ENCODE data around the gene PRSS21. TPM values are rescaled to one million over a fixed set of nuclear protein-coding genes. Genes with fewer than 3 reads are reported as not detected.

PRSS21 gene
- total RNA-seq, 1 experiment from 2014 or later, result 1.5 TPM

DNA sequence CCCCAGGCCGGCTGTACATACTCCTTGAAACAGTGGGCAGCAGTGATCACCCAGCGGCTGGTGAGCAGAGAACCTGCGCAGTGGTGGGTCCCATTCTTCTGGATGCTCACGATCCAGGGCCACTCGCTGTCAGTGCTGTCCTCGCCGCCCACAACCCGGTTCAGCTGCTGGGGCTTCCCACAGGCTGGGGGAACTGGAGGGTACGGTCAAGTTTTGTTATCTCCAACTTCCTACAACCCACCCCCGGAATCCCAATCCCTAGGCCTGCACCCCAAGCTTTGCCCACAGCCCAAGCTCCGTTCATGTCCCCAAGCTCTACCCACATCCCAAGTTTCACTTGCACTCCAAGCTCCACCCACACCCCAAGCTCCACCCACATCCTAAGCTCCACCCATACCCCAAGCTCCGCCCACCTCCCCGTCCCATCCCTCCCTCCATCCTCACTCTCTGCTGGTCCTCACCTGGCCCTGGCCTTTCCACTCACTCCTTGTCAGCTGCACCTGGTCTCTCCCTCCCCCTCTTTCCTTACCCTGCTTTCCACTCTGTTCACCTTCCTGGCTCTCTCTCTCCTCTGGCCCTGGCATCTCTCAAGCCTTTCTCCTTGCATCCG is 39.1 kb downstream of the PRSS21 start (continued):
- TF ChIP-seq, protein P1, sequence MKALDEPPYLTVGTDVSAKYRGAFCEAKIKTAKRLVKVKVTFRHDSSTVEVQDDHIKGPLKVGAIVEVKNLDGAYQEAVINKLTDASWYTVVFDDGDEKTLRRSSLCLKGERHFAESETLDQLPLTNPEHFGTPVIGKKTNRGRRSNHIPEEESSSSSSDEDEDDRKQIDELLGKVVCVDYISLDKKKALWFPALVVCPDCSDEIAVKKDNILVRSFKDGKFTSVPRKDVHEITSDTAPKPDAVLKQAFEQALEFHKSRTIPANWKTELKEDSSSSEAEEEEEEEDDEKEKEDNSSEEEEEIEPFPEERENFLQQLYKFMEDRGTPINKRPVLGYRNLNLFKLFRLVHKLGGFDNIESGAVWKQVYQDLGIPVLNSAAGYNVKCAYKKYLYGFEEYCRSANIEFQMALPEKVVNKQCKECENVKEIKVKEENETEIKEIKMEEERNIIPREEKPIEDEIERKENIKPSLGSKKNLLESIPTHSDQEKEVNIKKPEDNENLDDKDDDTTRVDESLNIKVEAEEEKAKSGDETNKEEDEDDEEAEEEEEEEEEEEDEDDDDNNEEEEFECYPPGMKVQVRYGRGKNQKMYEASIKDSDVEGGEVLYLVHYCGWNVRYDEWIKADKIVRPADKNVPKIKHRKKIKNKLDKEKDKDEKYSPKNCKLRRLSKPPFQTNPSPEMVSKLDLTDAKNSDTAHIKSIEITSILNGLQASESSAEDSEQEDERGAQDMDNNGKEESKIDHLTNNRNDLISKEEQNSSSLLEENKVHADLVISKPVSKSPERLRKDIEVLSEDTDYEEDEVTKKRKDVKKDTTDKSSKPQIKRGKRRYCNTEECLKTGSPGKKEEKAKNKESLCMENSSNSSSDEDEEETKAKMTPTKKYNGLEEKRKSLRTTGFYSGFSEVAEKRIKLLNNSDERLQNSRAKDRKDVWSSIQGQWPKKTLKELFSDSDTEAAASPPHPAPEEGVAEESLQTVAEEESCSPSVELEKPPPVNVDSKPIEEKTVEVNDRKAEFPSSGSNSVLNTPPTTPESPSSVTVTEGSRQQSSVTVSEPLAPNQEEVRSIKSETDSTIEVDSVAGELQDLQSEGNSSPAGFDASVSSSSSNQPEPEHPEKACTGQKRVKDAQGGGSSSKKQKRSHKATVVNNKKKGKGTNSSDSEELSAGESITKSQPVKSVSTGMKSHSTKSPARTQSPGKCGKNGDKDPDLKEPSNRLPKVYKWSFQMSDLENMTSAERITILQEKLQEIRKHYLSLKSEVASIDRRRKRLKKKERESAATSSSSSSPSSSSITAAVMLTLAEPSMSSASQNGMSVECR (CRISPR knock-in tag; IDR thresholded peaks at IDR 0.05; ENCODE audit: borderline replicate concordance), result no peak

DNA sequence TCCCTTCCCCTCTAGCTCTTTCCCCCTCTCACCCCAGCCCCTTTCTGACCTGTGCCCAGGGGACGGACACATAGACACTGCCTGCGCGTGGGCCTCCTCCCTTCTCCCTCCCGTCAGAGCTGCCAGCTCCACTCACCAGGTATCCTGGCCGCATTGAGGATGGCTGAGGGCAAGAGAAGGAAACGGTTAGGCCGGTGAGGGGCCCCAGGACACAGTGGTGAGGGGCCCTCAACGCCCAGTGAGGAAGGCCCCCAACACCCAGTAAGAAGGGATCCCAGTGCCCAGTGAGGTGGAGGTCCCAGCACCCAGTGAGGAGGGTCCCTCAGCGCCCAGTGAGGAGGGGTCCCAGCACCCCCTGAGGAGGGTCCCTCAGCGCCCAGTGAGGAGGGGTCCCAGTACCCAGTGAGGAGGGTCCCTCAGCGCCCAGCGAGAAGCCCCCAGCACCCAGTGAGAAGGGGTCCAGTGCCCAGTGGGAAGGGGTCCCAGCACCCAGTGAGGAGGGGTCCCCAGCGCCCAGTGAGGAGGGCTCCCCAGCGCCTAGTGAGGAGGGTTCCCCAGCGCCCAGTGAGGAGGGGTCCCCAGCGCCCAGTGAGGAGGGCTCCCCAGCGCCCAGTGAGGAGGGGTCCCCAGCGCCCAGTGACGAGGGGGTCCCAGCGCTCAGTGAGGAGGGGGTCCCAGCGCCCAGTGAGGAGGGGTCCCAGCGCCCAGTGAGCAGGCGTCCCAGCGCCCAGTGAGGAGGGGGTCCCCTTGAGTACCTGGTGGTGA is 39.8 kb downstream of the PRSS21 start:
- Mint-ChIP-seq H3K4me1 (peaks cover 5% of the 10 kb centered on the region), H3K9me3 (peaks cover 21% of the 10 kb centered on the region), H3K27me3 (ENCODE audit: low read depth) (peaks cover 43% of the 10 kb centered on the region), H3K36me3 (peaks cover 8% of the 10 kb centered on the region), H3K4me3 (no peak overlapping the region), H3K27ac (no peak overlapping the region)
- CTCF ChIA-PET, result interaction anchor here (0.6 to 2.5 kb wide), 14 partner anchors 11 to 278 kb away, joined by 3 to 13 read pairs (median 5); partner anchors contain the start of genes FLYWCH2, PRSS41 and ZNF213
- TF ChIP-seq FOXP1 (CRISPR knock-in tag; IDR thresholded peaks at IDR 0.05; ENCODE audit: borderline replicate concordance) (no peak), NR3C1 (CRISPR knock-in tag; conservative IDR thresholded peaks at IDR 0.05; ENCODE audit: low read depth) (no peak), JAZF1 (CRISPR knock-in tag; IDR thresholded peaks at IDR 0.05) (no peak), OVOL2 (CRISPR knock-in tag; IDR thresholded peaks at IDR 0.05; ENCODE audit: borderline replicate concordance) (no peak), HMGA2 (CRISPR knock-in tag; IDR thresholded peaks at IDR 0.05) (no peak), GABPB1 (CRISPR knock-in tag; IDR thresholded peaks at IDR 0.05) (no peak), ZNF232 (CRISPR knock-in tag; IDR thresholded peaks at IDR 0.05) (no peak), RELA (CRISPR knock-in tag; IDR thresholded peaks at IDR 0.05; ENCODE audit: borderline replicate concordance) (no peak), CREB1 (CRISPR knock-in tag; IDR thresholded peaks at IDR 0.05) (no peak), ZNF396 (CRISPR knock-in tag; IDR thresholded peaks at IDR 0.05; ENCODE audit: borderline replicate concordance) (no peak), NR2C2 (CRISPR knock-in tag; IDR thresholded peaks at IDR 0.05) (no peak)
- TF ChIP-seq, protein P2, sequence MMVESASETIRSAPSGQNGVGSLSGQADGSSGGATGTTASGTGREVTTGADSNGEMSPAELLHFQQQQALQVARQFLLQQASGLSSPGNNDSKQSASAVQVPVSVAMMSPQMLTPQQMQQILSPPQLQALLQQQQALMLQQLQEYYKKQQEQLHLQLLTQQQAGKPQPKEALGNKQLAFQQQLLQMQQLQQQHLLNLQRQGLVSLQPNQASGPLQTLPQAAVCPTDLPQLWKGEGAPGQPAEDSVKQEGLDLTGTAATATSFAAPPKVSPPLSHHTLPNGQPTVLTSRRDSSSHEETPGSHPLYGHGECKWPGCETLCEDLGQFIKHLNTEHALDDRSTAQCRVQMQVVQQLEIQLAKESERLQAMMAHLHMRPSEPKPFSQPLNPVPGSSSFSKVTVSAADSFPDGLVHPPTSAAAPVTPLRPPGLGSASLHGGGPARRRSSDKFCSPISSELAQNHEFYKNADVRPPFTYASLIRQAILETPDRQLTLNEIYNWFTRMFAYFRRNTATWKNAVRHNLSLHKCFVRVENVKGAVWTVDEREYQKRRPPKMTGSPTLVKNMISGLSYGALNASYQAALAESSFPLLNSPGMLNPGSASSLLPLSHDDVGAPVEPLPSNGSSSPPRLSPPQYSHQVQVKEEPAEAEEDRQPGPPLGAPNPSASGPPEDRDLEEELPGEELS (CRISPR knock-in tag; IDR thresholded peaks at IDR 0.05), result no peak
- TF ChIP-seq, protein P3, sequence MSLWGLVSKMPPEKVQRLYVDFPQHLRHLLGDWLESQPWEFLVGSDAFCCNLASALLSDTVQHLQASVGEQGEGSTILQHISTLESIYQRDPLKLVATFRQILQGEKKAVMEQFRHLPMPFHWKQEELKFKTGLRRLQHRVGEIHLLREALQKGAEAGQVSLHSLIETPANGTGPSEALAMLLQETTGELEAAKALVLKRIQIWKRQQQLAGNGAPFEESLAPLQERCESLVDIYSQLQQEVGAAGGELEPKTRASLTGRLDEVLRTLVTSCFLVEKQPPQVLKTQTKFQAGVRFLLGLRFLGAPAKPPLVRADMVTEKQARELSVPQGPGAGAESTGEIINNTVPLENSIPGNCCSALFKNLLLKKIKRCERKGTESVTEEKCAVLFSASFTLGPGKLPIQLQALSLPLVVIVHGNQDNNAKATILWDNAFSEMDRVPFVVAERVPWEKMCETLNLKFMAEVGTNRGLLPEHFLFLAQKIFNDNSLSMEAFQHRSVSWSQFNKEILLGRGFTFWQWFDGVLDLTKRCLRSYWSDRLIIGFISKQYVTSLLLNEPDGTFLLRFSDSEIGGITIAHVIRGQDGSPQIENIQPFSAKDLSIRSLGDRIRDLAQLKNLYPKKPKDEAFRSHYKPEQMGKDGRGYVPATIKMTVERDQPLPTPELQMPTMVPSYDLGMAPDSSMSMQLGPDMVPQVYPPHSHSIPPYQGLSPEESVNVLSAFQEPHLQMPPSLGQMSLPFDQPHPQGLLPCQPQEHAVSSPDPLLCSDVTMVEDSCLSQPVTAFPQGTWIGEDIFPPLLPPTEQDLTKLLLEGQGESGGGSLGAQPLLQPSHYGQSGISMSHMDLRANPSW (CRISPR knock-in tag; conservative IDR thresholded peaks at IDR 0.05; ENCODE audit: low read depth), result no peak
- ATAC-seq, result no peak
- no peak for DNase-seq (ENCODE audit: low spot score)
- POLR2A ChIA-PET, result interaction anchor here (0.9 kb wide), 1 partner anchor 11 kb away, joined by 4 read pairs; no protein-coding TSS in a partner anchor

Measured in WTC11 (cell line).